Mucosa of descending colon (tissue), 3 donors: ENCODE results near the gene KIF4A. TPM values are rescaled to one million over a fixed set of nuclear protein-coding genes. Genes with fewer than 3 reads are reported as not detected.

Source experiments
- ATAC-seq: fragments of 200-7000 bp; cut with Tn5 transposase; one replicate; pipeline ENCODE4 v1.9.1; 2020; ENCODE audit warnings: mild to moderate bottlenecking, moderate library complexity
- DNase-seq, 3 donors: peaks; one replicate each; pipeline ENCODE4 v3.0.0-alpha.2; 2020
- H3K36me3 ChIP-seq: fragments of 200-600 bp; one replicate; pipeline ENCODE4 v1.8.0; 2021; ENCODE audit warnings: low read depth, mild to moderate bottlenecking
- H3K4me1 ChIP-seq: fragments of 200-600 bp; one replicate; pipeline ENCODE4 v1.8.0; 2021; ENCODE audit warnings: low read depth, mild to moderate bottlenecking
- H3K4me3 ChIP-seq: fragments of 200-600 bp; one replicate; pipeline ENCODE4 v1.8.0; 2021; ENCODE audit warnings: mild to moderate bottlenecking
- H3K9me3 ChIP-seq: fragments of 200-600 bp; one replicate; pipeline ENCODE4 v1.8.0; 2021; ENCODE audit warnings: mild to moderate bottlenecking
- CTCF ChIP-seq: fragments of 200-600 bp; IDR thresholded peaks from one replicate; pipeline ENCODE4 v1.8.0; 2022; ENCODE audit warnings: antibody characterized with exemption, mild to moderate bottlenecking
- intact Hi-C, 2 donors: fragments of 100-400 bp; cut with DNase I in 1 of 2; cut with micrococcal nuclease in 1 of 2; formaldehyde crosslinking; loops; one replicate each; pipeline versions ENCODE4 v1.11.0 to v1.11.1; 2022; cut with DNase I, micrococcal nuclease
- total RNA-seq, 3 donors: library from RNA; stranded (reverse); fragmentation: NEBNext Ultra II Directional in 2 of 3; extraction: Animal tissue kit (Norgen Biotek cat#: 25700) in 2 of 3; gene quantifications; one replicate each; pipeline versions ENCODE4 v1.2.1 to v1.2.4, GENCODE V29; 2021 to 2023
- donor health status: DM: no; HTN: no; CAD: no; lungs with moderate emphysema.
- donor health status: DM: no; HTN: no; CAD: no.
- donor health status: DM: no; HTN: yes; CAD: no.

Gene KIF4A
- total RNA-seq, 3 donors from 2014 or later: 1.5 to 10.7 (median 3.1) TPM

GRCh38 chrX:70279081-70279480 lies 10.8 kb upstream of the KIF4A start:
- DNase-seq: no peak
- Histone ChIP-seq H3K36me3 (no peaks in the 10 kb centered on the region), H3K4me1 (no peaks in the 10 kb centered on the region), H3K9me3 (no peaks in the 10 kb centered on the region), H3K4me3 (no peak overlapping the region)
- ATAC-seq: no peak
- intact Hi-C loops: no loop called here
- no peak for TF ChIP-seq CTCF

GRCh38 chrX:70280573-70280972 lies 9.3 kb upstream of the KIF4A start:
- intact Hi-C loops: no loop called here
- no peak for TF ChIP-seq CTCF

GRCh38 chrX:70281951-70282350 lies 8.0 kb upstream of the KIF4A start, which contains the start of gene RAB41:
TSS of gene RAB41 (plus strand) at chrX:70282172. CDS start at chrX:70282218, 46 bp downstream.
- no peak for DNase-seq
- H3K4me1 ChIP-seq: no peaks in the 10 kb centered on the region
- no peaks in the 10 kb centered on the region for H3K36me3 ChIP-seq
- no peaks in the 10 kb centered on the region for H3K9me3 ChIP-seq
- no peak for ATAC-seq
- no peak for TF ChIP-seq CTCF
- intact Hi-C loops: no loop called here
- H3K4me3 ChIP-seq: no peak within 1 kb of the TSS

More at GRCh38 chrX:70280573-70280972, 9.3 kb upstream of the KIF4A start:
- no peaks in the 10 kb centered on the region for H3K4me1 ChIP-seq
- no peak for ATAC-seq
- H3K36me3 ChIP-seq: no peaks in the 10 kb centered on the region
- H3K4me3 ChIP-seq: no peak overlapping the region
- no peak for DNase-seq
- H3K9me3 ChIP-seq: no peaks in the 10 kb centered on the region

GRCh38 chrX:70289168-70289792 lies 624 bp upstream of the KIF4A start:
- H3K9me3 ChIP-seq: no peaks in the 10 kb centered on the region
- ATAC-seq: peak; percentile 20
- intact Hi-C loops: no loop called here
- TF ChIP-seq CTCF: no peak
- peak overlapping the region; percentile 22 for H3K4me3 ChIP-seq
- no peak for DNase-seq
- H3K36me3 ChIP-seq: no peaks in the 10 kb centered on the region
- peaks cover 6% of the 10 kb centered on the region for H3K4me1 ChIP-seq

GRCh38 chrX:70292788-70293187 lies 2.9 kb downstream of the KIF4A start:
- no peak for TF ChIP-seq CTCF
- intact Hi-C loops: no loop called here
- Histone ChIP-seq H3K4me1 (peaks cover 6% of the 10 kb centered on the region), H3K4me3 (no peak overlapping the region), H3K9me3 (no peaks in the 10 kb centered on the region), H3K36me3 (no peaks in the 10 kb centered on the region)
- no peak for ATAC-seq
- DNase-seq: no peak
